Esophagus muscularis mucosa (tissue), 2 donors: Measurements from ENCODE around the gene BMX.

Experiments
- POLR2A ChIP-seq: fragments of 450-650 bp; IDR thresholded peaks from one replicate; pipeline ENCODE4 v1.6.1; 2017; ENCODE audit warnings: antibody characterized with exemption, moderate library complexity, mild to moderate bottlenecking, low read depth
- POLR2AphosphoS5 ChIP-seq, 2 donors: sonication (generic); formaldehyde crosslinking; IDR thresholded peaks; one replicate each; pipeline ENCODE4 v1.6.1; 2017; ENCODE audit warnings: antibody characterized with exemption in 2 of 2

GRCh38 chrX:15505101-15505500, 4.5 kb downstream of the BMX start:
- TF ChIP-seq POLR2AphosphoS5 (IDR thresholded peaks at IDR 0.05) (no peak), POLR2A (no peak)
